HEK293T (cell line): ENCODE measurements around the gene IPO11.

Experiments
- ARNT ChIP-seq: fragments of 450-650 bp; IDR thresholded peaks from 2 replicates; pipeline ENCODE4 v1.6.1; 2017; ENCODE audit warnings: mild to moderate bottlenecking
- BHLHE40 ChIP-seq: fragments of 450-650 bp; IDR thresholded peaks from 2 replicates; pipeline ENCODE4 v1.6.1; 2016; ENCODE audit warnings: mild to moderate bottlenecking, moderate library complexity, borderline replicate concordance
- CTBP1 ChIP-seq: fragments of 450-650 bp; IDR thresholded peaks from 2 replicates; pipeline ENCODE4 v1.6.1; 2016; ENCODE audit warnings: borderline replicate concordance
- ELF4 ChIP-seq: fragments of 450-650 bp; IDR thresholded peaks from 2 replicates; pipeline ENCODE4 v1.6.1; 2017; ENCODE audit warnings: antibody characterized with exemption
- FOXK2 ChIP-seq: fragments of 450-650 bp; IDR thresholded peaks from 2 replicates; pipeline ENCODE4 v1.6.1; 2016; ENCODE audit warnings: mild to moderate bottlenecking
- FOXM1 ChIP-seq: fragments of 450-650 bp; IDR thresholded peaks from 2 replicates; pipeline ENCODE4 v1.6.1; 2017; ENCODE audit warnings: mild to moderate bottlenecking, borderline replicate concordance
- HDGF ChIP-seq: fragments of 450-650 bp; IDR thresholded peaks from 2 replicates; pipeline ENCODE4 v1.6.1; 2017; ENCODE audit warnings: antibody characterized with exemption, borderline replicate concordance
- L3MBTL2 ChIP-seq: fragments of 450-650 bp; conservative IDR thresholded peaks from 2 replicates; pipeline ENCODE4 v1.6.1; 2016; ENCODE audit warnings: mild to moderate bottlenecking
- NFRKB ChIP-seq: fragments of 450-650 bp; IDR thresholded peaks from 2 replicates; pipeline ENCODE4 v1.6.1; 2016; ENCODE audit warnings: mild to moderate bottlenecking, moderate library complexity
- PKNOX1 ChIP-seq: fragments of 450-650 bp; IDR thresholded peaks from 2 replicates; pipeline ENCODE4 v1.6.1; 2016
- SP1 ChIP-seq: fragments of 450-650 bp; IDR thresholded peaks from 2 replicates; pipeline ENCODE4 v1.6.1; 2017
- SUZ12 ChIP-seq: fragments of 450-650 bp; IDR thresholded peaks from 2 replicates; pipeline ENCODE4 v1.6.1; 2016; ENCODE audit warnings: mild to moderate bottlenecking
- ZNF384 ChIP-seq: fragments of 450-650 bp; IDR thresholded peaks from 2 replicates; pipeline ENCODE4 v1.6.1; 2016

- TF ChIP-seq SP1, result no peak
- TF ChIP-seq NFRKB, result no peak
- no peak for TF ChIP-seq FOXK2
- TF ChIP-seq CTBP1, result no peak
- TF ChIP-seq ARNT, result no peak
- no peak for TF ChIP-seq ZNF384
- no peak for TF ChIP-seq HDGF
- TF ChIP-seq PKNOX1, result no peak
- no peak for TF ChIP-seq L3MBTL2
- no peak for TF ChIP-seq ELF4
- TF ChIP-seq SUZ12, result no peak
- no peak for TF ChIP-seq FOXM1
- TF ChIP-seq BHLHE40, result no peak
Measured at GRCh38 chr5:62577488-62577887, 164.9 kb downstream of the IPO11 start.
